Loucy (cell line): Measurements from ENCODE around the gene MARS1.

Experiments used
- H2AFZ ChIP-seq: fragments of 200-600 bp; sonication (generic); 2 replicates; pipeline ENCODE4 v1.6.0; 2016; ENCODE audit warnings: antibody characterized with exemption, mild to moderate bottlenecking, low read length, moderate library complexity
- H3F3A ChIP-seq: fragments of 200-600 bp; 2 replicates; pipeline ENCODE4 v1.6.0; 2016; ENCODE audit warnings: antibody characterized with exemption, low read depth, mild to moderate bottlenecking
- H3K27me3 ChIP-seq: fragments of 200-600 bp; sonication (generic); 2 replicates; pipeline ENCODE4 v1.6.1; 2014; ENCODE audit warnings: low read length, mild to moderate bottlenecking; ENCODE audit not compliant: insufficient read depth, poor library complexity, severe bottlenecking
- H3K36me3 ChIP-seq: fragments of 200-600 bp; sonication (generic); 2 replicates; pipeline ENCODE4 v1.6.1; 2016; ENCODE audit warnings: low read length; ENCODE audit not compliant: insufficient read depth
- H3K4me1 ChIP-seq: fragments of 200-600 bp; sonication (generic); 2 replicates; pipeline ENCODE4 v1.5.1; 2014; ENCODE audit warnings: low read length, mild to moderate bottlenecking; ENCODE audit not compliant: insufficient read depth, poor library complexity, severe bottlenecking
- H3K4me2 ChIP-seq: fragments of 200-600 bp; sonication (generic); 2 replicates; pipeline ENCODE4 v1.6.0; 2014; ENCODE audit warnings: antibody characterized with exemption, low read length, low read depth, mild to moderate bottlenecking; ENCODE audit not compliant: poor library complexity, severe bottlenecking
- H3K4me3 ChIP-seq: fragments of 200-600 bp; sonication (generic); 2 replicates; pipeline ENCODE4 v1.5.1; 2014; ENCODE audit warnings: low read length, mild to moderate bottlenecking, mixed read lengths; ENCODE audit not compliant: poor library complexity, severe bottlenecking
- H3K79me2 ChIP-seq: fragments of 200-600 bp; sonication (generic); 2 replicates; pipeline ENCODE4 v1.6.1; 2014; ENCODE audit warnings: low read length; ENCODE audit not compliant: insufficient read depth
- H3K9ac ChIP-seq: fragments of 200-600 bp; sonication (generic); 2 replicates; pipeline ENCODE4 v1.6.0; 2014; ENCODE audit warnings: mild to moderate bottlenecking, low read depth, low read length, moderate library complexity; ENCODE audit not compliant: poor library complexity, severe bottlenecking
- H3K9me2 ChIP-seq: fragments of 200-600 bp; sonication (generic); replicated peaks from 2 replicates; pipeline ENCODE4 v1.6.1; 2016; ENCODE audit warnings: low read depth, low read length, mixed read lengths
- H3K9me3 ChIP-seq: fragments of 200-600 bp; sonication (generic); 2 replicates; pipeline ENCODE4 v1.6.1; 2014; ENCODE audit warnings: mild to moderate bottlenecking, antibody characterized with exemption, low read length, low read depth; ENCODE audit not compliant: insufficient read depth
- H4K20me1 ChIP-seq: fragments of 200-600 bp; sonication (generic); 2 replicates; pipeline ENCODE4 v1.6.0; 2014; ENCODE audit warnings: antibody characterized with exemption, low read length, mild to moderate bottlenecking; ENCODE audit not compliant: insufficient read depth, poor library complexity, severe bottlenecking
- EZH2phosphoT487 ChIP-seq: fragments of 200-600 bp; IDR thresholded peaks from 2 replicates; pipeline ENCODE4 v1.6.1; 2018; ENCODE audit warnings: antibody characterized with exemption, mild to moderate bottlenecking, moderate library complexity, borderline replicate concordance
- TF ChIP-seq, protein P1 (sequence below): fragments of 200-600 bp; sonication (generic); conservative IDR thresholded peaks from 2 replicates; pipeline ENCODE4 v1.5.1; 2014; ENCODE audit warnings: mild to moderate bottlenecking, antibody characterized with exemption, low read length

Gene MARS1

DNA sequence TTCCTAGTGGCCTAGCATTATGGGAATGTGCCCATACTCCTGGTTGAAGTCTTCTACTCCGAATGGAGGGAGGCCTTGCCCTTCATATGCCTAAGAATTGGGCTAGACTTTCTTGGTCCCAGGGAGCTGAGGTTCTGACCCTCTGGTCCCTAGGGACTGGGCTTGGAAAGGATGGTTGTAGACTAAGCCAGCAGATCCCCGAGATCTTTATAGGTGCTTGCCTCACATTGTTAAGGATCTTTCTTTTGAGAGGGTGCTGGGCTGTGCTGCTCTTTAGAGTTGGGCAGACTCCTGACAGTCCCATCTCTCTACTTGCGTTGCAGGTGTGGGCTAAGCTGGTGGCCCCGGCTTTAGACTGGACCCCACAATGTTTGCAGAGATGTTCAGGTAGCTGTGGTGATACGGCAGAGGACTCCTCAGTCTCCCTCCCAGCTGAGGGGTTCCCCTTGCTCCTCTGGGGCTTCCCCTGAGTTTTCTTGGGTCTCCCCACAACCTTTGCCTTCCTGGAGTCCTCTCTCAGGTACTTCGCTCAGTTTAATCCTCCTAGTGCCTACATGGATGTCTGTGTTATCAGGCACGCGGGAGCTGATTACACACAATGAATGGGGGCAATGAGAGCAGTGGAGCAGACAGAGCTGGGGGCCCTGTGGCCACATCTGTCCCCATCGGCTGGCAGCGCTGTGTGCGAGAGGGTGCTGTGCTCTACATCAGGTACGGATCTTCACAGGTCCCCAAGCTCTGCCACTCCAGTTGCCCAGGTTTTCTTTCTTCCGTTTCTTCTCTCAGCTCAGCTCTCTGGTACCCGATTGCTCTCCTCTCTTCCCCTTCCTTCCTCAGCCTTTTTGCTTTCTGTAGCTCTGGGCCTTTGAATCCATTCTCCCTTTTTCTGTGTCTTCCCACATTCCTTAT is 36.1 kb downstream of the MARS1 start:
- peak overlapping the region; percentile 92 for H3K9ac ChIP-seq
- H3K27me3 ChIP-seq, result no peaks in the 10 kb centered on the region
- peak overlapping the region; percentile 94 for H3K4me3 ChIP-seq
- peaks cover 15% of the 10 kb centered on the region for H3F3A ChIP-seq
- H3K9me3 ChIP-seq, result no peaks in the 10 kb centered on the region
- TF ChIP-seq, protein P1, sequence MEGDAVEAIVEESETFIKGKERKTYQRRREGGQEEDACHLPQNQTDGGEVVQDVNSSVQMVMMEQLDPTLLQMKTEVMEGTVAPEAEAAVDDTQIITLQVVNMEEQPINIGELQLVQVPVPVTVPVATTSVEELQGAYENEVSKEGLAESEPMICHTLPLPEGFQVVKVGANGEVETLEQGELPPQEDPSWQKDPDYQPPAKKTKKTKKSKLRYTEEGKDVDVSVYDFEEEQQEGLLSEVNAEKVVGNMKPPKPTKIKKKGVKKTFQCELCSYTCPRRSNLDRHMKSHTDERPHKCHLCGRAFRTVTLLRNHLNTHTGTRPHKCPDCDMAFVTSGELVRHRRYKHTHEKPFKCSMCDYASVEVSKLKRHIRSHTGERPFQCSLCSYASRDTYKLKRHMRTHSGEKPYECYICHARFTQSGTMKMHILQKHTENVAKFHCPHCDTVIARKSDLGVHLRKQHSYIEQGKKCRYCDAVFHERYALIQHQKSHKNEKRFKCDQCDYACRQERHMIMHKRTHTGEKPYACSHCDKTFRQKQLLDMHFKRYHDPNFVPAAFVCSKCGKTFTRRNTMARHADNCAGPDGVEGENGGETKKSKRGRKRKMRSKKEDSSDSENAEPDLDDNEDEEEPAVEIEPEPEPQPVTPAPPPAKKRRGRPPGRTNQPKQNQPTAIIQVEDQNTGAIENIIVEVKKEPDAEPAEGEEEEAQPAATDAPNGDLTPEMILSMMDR, result no peak
- TF ChIP-seq EZH2phosphoT487, result no peak
- peaks cover 58% of the 10 kb centered on the region for H3K79me2 ChIP-seq
- peak overlapping the region; percentile 92 for H3K4me2 ChIP-seq
- H4K20me1 ChIP-seq, result peaks cover 43% of the 10 kb centered on the region
- H3K9me2 ChIP-seq, result no peaks in the 10 kb centered on the region
- peaks cover 44% of the 10 kb centered on the region for H3K4me1 ChIP-seq
- no peak overlapping the region for H2AFZ ChIP-seq
- H3K36me3 ChIP-seq, result peaks cover 13% of the 10 kb centered on the region; the same call in 1 of the 2 replicates

DNA sequence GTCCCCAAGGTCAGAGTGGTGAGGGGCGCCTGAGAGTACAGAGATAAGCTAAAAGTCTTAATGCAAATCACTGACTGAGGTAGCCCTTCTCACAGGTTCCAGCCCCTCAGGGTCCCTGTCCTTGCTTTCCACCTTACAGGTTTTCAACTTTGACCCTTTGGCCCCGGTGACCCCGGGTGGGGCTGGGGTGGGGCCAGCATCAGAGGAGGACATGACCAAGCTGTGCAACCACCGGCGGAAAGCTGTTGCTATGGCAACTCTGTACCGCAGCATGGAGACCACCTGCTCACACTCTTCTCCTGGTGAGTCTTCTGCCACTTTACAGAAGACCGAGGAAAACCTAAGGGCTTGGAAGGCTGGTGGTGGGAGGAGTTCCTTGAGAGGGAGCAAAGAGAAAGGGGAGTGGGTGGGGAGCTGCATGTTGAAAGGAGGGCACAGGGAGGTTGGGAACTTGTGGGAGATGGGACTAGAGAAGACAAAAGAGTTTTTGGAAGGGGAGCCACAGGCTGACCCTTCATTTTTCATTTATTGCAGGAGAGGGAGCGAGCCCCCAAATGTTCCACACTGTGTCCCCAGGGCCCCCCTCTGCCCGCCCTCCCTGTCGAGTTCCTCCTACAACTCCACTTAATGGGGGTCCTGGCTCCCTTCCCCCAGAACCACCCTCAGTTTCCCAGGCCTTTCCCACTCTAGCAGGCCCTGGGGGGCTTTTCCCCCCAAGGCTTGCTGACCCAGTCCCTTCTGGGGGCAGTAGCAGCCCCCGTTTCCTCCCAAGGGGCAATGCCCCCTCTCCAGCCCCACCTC is 37.1 kb downstream of the MARS1 start:
- H3K27me3 ChIP-seq, result no peaks in the 10 kb centered on the region
- H3K4me1 ChIP-seq, result peaks cover 39% of the 10 kb centered on the region
- H3K9ac ChIP-seq, result peak overlapping the region; percentile 92
- peak overlapping the region; percentile 94 for H3K4me3 ChIP-seq
- H3K79me2 ChIP-seq, result peaks cover 47% of the 10 kb centered on the region
- H3K36me3 ChIP-seq, result peaks cover 22% of the 10 kb centered on the region; the same call in 1 of the 2 replicates
- no peaks in the 10 kb centered on the region for H3K9me3 ChIP-seq
- H4K20me1 ChIP-seq, result peaks cover 33% of the 10 kb centered on the region
- peak overlapping the region; percentile 92 for H3K4me2 ChIP-seq
- no peak overlapping the region for H2AFZ ChIP-seq
- TF ChIP-seq EZH2phosphoT487, result no peak
- TF ChIP-seq, protein P1, result no peak
- H3F3A ChIP-seq, result peaks cover 15% of the 10 kb centered on the region
- H3K9me2 ChIP-seq, result no peaks in the 10 kb centered on the region

DNA sequence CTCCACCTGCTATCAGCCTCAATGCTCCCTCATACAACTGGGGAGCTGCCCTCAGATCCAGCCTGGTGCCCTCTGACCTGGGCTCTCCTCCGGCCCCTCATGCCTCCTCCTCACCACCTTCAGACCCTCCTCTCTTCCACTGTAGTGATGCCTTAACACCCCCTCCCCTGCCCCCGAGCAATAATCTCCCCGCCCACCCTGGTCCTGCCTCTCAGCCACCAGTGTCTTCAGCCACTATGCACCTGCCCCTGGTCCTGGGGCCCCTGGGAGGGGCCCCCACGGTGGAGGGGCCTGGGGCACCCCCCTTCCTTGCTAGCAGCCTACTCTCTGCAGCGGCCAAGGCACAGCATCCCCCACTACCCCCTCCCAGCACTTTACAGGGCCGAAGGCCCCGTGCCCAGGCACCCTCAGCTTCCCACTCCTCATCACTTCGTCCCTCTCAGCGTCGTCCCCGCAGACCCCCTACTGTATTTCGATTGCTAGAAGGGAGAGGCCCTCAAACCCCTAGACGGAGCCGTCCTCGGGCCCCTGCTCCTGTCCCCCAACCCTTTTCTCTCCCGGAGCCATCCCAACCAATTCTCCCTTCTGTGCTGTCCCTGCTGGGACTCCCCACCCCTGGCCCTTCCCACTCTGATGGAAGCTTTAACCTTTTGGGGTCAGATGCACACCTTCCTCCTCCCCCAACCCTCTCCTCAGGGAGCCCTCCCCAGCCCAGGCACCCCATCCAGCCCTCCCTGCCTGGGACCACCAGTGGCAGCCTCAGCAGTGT is 37.9 kb downstream of the MARS1 start:
- H3K9me3 ChIP-seq, result no peaks in the 10 kb centered on the region
- no peak overlapping the region for H2AFZ ChIP-seq
- H3K4me2 ChIP-seq, result peak overlapping the region; percentile 92
- peaks cover 45% of the 10 kb centered on the region for H3K79me2 ChIP-seq
- H3K9me2 ChIP-seq, result no peaks in the 10 kb centered on the region
- H3K27me3 ChIP-seq, result no peaks in the 10 kb centered on the region
- no peak overlapping the region for H3K4me3 ChIP-seq
- TF ChIP-seq, protein P1, result no peak
- no peak for TF ChIP-seq EZH2phosphoT487
- peaks cover 15% of the 10 kb centered on the region for H3F3A ChIP-seq
- H3K9ac ChIP-seq, result peak overlapping the region; percentile 39
- H3K4me1 ChIP-seq, result peaks cover 39% of the 10 kb centered on the region
- H4K20me1 ChIP-seq, result peaks cover 31% of the 10 kb centered on the region
- H3K36me3 ChIP-seq, result peaks cover 30% of the 10 kb centered on the region; the same call in 1 of the 2 replicates
